Gastrocnemius medialis (tissue), 4 donors: ENCODE data around the gene E2F8.

Experiments
- POLR2A ChIP-seq, 2 donors: fragments of 450-650 bp; IDR thresholded peaks; one replicate each; pipeline ENCODE4 v1.6.1; 2017; ENCODE audit warnings: antibody characterized with exemption in 2 of 2, mild to moderate bottlenecking in 2 of 2, moderate library complexity in 2 of 2
- TF ChIP-seq, protein P1 (sequence below), 5 experiments: fragments of 450-650 bp in 3 of 5; fragments of 200-600 bp in 2 of 5; sonication (generic) in 2 of 5; IDR thresholded peaks in 4 of 5; conservative IDR thresholded peaks in 1 of 5; 1 replicate in 4 of 5; 2 replicates in 1 of 5; pipeline ENCODE4 v1.5.1; 2016 to 2019; ENCODE audit warnings: antibody characterized with exemption in 5 of 5, mild to moderate bottlenecking in 3 of 5, moderate library complexity in 3 of 5

DNA sequence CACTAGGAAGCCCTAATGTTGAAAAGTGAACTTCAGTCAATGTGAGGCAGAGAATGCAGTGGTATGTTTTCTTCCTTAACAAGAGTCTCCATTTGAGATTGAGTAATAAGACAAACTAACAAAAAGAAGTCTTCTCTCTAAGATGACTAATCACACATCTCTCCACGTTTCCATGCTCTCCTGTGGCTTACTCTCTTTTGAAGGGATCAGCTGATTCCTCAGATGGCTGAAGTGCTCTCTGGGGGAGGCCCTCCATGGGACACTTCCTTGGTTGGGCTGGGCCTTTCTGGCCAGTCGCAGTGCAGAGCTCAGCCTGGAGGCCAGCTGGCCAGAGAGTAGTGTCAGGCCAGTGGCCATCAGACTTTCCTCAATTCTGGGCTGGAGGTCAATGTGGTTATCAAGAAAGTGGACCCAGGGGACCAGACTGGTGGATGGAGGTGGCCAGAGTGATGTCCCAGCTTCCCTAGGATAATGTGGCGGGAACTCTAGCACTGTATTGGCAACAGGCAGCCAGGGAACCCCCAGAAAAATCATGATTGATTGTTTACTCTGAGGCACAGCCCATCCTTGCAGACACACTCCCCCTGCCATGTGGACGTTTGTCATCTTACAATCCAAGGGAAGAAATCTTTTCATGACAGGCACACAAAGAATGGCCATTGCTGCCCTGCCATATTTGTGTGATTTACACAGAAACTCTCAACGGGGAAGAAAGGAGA, 53.5 kb downstream of the E2F8 start:
- TF ChIP-seq, protein P1, sequence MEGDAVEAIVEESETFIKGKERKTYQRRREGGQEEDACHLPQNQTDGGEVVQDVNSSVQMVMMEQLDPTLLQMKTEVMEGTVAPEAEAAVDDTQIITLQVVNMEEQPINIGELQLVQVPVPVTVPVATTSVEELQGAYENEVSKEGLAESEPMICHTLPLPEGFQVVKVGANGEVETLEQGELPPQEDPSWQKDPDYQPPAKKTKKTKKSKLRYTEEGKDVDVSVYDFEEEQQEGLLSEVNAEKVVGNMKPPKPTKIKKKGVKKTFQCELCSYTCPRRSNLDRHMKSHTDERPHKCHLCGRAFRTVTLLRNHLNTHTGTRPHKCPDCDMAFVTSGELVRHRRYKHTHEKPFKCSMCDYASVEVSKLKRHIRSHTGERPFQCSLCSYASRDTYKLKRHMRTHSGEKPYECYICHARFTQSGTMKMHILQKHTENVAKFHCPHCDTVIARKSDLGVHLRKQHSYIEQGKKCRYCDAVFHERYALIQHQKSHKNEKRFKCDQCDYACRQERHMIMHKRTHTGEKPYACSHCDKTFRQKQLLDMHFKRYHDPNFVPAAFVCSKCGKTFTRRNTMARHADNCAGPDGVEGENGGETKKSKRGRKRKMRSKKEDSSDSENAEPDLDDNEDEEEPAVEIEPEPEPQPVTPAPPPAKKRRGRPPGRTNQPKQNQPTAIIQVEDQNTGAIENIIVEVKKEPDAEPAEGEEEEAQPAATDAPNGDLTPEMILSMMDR (IDR thresholded peaks at IDR 0.05 in 4 of 5, conservative IDR thresholded peaks at IDR 0.05 in 1 of 5): no peak
- TF ChIP-seq POLR2A (IDR thresholded peaks at IDR 0.05): no peak
